Stimulated activated CD4-positive, alpha-beta T cell treated with anti-CD3 and anti-CD28 coated beads, Interleukin-1b, Interleukin-23, amount 100 ng/mL, for 24 hours (primary cell): Measurements from ENCODE around the gene MBTPS1.
A peak's percentile ranks its signal among the peaks of the same experiment; 100 is the strongest.

Experiments
- DNase-seq, 4 experiments: peaks; one replicate each; pipeline ENCODE4 v3.0.0-alpha.2; 2020; ENCODE audit warnings: low read depth in 4 of 4, low spot score in 1 of 4

The MBTPS1 gene

GRCh38 chr16:84116720-84117493 is at the start of gene MBTPS1:
MBTPS1 (minus strand) TSS chr16:84116942; CDS start chr16:84101783, 15,159 bp downstream.
- DNase-seq = peak; percentile 94 to 98 (median 96)

GRCh38 chr16:84165746-84166145 is 49.0 kb upstream of the MBTPS1 start:
- no peak for DNase-seq

DNA sequence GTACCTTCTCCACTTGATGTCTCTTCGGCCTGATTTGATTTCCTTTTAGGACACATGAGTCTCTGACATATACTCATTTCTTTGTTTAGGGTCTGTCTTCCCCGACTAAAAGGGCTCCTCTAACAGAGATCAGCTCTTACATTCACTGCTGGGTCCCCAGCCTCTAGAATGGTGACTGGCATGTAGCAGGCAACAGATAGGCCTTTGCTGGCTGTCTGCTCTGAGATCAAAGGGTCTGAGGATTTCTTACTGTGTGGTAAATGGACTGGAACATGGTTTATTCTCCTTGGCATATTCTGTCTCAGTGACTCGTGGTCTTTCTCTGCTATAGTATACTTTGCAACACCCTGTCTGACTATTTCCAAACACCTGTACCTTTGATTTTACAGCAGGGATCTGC is 45.1 kb upstream of the MBTPS1 start:
- no peak for DNase-seq

- DNase-seq = no peak
Measured at GRCh38 chr16:84161037-84161436, 44.3 kb upstream of the MBTPS1 start.

DNA sequence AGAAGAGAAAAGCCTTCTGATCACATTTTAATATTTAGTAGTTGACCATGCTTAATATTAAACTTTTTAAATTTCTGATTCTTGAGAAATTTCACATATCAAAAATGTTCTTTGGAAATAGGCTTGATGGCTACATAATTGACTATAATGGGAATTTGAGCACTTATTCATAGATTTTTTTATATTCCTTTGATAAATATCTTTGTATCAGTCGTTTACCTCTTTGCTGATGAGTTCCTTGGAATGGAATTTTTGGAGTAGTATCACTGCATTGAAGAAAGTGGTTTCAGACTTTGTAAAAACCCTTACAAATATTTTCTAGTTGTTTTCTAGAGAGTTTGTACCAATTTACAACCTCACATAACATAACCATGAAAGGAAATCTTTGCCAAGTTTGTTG is 43.1 kb upstream of the MBTPS1 start:
- no peak for DNase-seq

GRCh38 chr16:84159007-84159406 is 42.3 kb upstream of the MBTPS1 start:
- DNase-seq = no peak

DNA sequence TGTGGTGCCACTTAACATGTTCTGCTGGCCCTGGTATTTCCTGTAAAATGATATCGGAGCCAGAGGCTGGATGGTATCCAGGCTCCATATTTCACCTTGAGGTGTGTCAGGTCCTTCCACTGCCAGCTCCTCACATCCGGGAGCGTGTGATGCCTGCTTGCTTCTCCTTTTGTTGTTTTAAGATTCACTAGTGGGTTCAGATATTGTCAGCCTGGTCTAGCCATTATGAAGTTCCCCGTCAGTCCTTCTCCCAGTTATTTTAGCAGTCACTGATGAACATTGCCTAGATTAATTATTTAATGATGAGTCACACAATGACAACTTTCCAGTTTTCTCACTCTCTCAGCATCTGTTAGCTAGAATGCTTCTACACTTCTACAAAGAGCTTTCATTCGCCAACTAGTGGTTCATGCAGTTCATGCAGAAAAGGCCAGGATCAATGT is 39.6 kb upstream of the MBTPS1 start:
- DNase-seq = no peak

DNA sequence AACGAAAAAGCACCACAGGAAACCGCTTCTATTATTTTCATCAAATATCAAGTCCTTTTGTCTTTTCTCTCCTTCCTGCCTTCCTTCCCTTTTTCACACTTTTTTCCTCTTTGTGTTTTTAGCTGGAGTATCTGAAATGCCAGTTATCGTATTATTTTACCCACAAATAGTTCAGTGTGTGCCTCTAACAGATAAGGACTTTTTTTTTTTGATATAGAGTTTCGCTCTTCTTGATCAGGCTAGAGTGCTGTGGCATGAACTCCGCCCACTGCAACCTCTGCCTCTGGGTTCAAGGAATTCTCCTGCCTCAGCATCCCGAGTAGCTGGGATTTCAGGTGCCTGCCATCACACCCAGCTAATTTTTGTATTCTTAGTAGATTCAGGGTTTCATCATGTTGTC is 39.0 kb upstream of the MBTPS1 start:
- DNase-seq = no peak

- no peak for DNase-seq
Measured at GRCh38 chr16:84155226-84155625, 38.5 kb upstream of the MBTPS1 start.

GRCh38 chr16:84153660-84154214 is 37.0 kb upstream of the MBTPS1 start:
- no peak for DNase-seq

DNA sequence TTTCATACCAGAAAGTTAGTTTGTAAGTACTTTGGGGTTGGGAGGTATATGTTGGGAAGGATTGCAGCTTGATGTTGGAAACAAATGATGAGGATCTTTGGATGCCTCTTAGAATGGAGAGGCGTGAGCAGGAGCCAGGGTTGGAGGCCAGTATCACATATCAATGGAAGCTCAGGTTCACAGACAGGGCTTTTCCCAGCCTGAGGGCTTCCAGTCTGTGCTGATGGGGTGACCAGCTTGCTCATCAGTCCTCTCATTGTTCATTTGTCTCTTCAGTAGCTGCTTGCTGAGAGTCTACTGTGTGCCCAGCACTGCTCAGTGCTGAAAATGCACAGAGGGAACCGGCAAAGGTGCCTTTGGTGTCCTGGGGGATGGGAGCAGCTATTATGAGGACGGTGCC is 34.2 kb upstream of the MBTPS1 start:
- DNase-seq = no peak

DNA sequence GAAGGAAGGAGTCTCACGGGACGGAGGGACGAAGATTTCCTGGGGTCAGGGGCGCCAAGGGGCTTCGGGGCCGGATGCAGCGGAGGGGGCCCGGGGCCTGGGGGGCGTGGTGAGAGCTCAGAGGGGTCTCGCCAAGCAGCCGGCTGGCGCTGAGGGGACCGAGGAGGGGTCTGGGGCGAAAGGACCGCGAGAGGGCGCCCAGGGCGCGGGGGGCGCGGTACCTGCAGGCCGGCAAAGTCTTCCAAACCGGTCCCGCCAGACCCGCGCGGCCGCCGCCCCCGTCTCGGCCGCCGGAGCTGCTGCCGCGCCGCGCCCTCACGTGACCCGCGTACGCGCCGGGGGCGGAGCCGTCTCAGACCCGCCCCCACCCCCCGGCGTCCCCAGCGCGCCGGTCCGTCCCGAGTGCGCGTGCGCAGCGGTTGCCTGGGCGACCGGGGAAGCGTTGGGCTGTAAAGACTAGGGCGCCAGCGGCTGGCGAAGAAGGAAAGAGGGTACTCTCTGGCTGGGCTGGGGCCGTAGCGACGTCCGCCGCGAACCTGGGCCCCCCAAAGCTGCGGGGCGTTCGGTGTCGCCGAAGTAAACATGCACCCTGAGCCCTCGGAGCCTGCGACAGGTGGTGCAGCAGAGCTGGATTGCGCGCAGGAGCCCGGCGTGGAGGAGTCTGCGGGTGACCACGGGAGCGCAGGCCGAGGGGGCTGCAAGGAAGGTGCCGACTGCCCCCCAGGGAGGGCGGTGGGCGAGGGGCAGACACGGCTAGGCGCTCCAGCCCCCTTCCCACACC is 28.3 kb upstream of the MBTPS1 start, which contains the start of the genes DNAAF1 and HSDL1:
TSS of gene DNAAF1 (plus strand) at position 450 of the 781 bp plus-strand sequence. CDS start at position 583, 133 bp downstream.
TSS of gene HSDL1 (minus strand) at position 319 of the 781 bp plus-strand sequence. CDS start 13,856 bp downstream, outside the sequence.
- DNase-seq = peak; percentile 82 to 93 (median 90)

GRCh38 chr16:84144209-84144858 is 27.6 kb upstream of the MBTPS1 start:
- DNase-seq = peak in 3 of 4 experiments; percentile 13 to 24 (median 15)

- DNase-seq = no peak
Measured at GRCh38 chr16:84143784-84144199, 27.1 kb upstream of the MBTPS1 start.

GRCh38 chr16:84143081-84143480 is 26.3 kb upstream of the MBTPS1 start:
- no peak for DNase-seq

- DNase-seq = no peak
Measured at GRCh38 chr16:84141143-84141670, 24.5 kb upstream of the MBTPS1 start.

DNA sequence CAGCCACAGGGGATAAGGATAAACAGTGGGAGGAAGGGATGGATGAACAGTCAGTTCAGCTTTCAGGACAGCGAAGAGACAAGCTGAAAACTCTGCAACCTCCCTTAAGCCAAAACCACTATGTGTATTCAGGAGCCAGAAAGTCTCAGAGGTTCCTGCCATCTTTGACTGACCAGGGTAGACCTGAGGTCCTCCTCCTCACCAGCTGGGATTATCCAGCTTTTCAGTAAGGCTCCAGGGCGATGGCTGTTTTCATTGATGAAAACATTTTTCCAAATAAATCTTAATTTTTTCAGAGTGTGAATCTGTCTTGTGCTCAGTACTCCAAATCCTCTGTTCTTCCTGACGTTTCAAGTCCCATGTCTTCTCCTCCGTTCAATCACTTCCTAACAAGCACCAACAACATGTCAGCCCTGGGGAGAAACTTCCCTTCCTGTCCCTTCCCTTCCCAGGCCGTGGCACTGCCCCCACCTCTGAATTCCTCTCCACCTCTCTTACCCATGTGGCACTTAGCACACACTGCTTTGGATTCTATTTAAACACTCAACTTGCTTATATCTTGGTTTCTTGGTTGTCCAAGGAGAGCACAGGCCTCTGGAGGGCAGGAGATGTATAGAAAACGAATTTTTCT is 23.0 kb upstream of the MBTPS1 start:
- DNase-seq = no peak

- no peak for DNase-seq
Measured at GRCh38 chr16:84138824-84139627, 22.3 kb upstream of the MBTPS1 start.

GRCh38 chr16:84138500-84138823 is 21.7 kb upstream of the MBTPS1 start:
- DNase-seq = no peak
